GM21786 (cell line): ENCODE measurements around the gene ARHGEF16.

Experiments used
- ATAC-seq: cut with Tn5 transposase; IDR thresholded peaks from one replicate; pipeline ENCODE4 v1.9.1; 2021; ENCODE audit not compliant: unreplicated experiment

Gene ARHGEF16

DNA sequence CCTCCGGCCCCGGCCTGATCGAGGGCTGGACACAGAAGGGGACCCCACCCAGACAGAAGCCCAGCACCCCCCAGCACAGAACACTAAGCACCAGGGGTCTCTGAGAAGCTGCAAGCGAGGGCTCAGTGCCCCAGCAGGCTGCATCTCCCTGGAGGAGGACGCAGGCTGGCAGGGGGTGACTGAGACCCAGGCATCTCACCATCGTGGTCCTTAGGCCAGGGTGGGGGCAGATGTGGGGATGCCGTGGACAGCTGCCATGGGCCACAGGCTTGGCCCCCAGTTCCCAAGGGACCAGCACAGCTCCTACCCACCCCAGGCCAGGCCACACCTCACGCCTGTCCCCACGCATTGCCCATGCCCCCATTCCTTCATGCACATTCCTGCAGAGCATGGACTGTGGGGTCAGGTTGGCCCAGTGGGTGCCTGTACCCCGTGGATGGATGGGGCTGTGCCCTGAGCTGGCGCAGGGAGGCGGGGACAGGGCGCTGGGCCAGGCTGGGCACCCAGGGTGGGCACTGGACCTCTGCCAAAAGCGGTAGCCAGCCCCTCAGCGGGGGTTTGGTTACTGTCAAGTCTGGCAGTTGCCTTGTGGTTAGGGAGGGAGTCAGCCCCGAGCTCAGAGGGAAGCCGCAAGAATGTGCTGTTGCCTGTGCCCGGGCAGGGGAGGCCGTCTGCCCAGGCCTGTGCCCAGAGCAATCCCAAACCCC is 61.5 kb downstream of the ARHGEF16 start:
- no peak for ATAC-seq

DNA sequence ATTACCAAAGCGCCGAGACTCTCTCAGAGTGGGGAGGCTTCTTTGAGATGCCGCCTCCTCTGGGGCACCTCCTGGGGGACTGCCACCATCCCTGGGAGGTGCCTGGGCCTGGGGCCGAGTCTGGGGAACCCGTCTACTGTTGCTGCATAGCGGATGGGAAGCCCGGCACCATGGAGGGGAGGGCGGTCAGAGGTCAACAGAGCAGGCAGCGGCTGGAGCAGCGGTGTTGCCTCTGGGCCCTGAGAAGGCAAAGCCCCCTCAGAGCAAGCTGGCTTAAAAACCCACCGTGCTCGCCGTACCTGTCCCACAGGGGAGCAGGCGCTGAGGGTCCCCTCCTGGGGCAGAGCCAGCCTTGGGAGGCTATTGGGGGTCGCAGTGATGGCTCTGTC is 62.0 kb downstream of the ARHGEF16 start:
- no peak for ATAC-seq

DNA sequence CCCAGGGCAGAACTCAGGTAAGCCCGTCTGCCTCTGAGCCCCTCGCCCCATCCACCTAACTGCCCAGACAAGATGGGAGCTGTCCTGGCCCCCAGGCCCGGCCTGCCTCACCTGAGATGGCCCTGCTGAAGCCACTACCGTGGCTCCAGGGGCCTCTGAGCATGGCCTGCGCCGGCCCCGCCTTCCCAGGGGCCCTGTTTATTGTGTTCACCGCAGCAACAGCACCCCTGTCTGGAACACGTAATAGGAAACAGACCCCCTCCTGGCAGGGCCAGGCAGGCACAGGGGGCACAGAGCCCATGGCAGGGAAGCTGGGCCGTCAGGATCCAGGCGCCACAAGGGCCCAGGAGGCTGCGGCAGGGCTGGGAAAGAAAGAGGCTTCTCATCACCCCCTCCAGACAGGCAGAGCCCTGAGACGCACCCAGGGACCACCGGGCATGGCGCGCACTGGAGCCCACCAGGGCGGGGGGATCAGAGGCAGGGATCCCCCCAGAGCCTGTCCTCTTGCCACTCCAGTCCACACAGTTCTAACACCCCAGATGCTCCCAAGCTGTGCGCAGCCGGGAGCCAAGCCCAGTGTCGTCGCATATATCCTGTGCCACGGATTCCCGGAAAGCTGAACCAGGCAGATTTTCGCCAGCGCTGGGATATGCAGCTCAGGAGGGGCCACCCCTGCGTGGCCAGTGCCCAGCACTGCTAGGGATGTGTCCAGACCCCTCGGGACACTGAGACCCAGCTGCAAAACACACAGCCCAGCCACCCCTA is 62.6 kb downstream of the ARHGEF16 start:
- ATAC-seq, result no peak

DNA sequence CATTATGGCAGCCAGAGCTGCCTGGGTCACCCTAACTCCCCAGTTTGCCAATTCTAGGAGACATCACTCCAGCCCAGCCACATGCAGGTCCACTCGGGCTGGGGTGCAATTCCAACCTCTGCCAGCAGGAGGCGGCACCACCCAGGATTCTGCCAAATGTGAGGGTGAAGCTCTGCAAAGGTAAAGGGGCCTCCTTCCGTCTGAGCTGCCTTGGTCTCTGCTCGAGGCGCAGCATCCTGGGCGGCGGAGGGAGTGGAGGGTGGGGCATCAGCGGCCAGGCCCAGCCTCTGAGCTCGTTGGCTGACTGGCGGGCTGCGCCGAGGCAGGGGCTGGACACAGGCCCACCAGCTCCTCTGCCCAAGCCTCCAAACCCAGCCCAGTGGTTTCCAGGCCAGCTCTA is 63.8 kb downstream of the ARHGEF16 start:
- no peak for ATAC-seq

DNA sequence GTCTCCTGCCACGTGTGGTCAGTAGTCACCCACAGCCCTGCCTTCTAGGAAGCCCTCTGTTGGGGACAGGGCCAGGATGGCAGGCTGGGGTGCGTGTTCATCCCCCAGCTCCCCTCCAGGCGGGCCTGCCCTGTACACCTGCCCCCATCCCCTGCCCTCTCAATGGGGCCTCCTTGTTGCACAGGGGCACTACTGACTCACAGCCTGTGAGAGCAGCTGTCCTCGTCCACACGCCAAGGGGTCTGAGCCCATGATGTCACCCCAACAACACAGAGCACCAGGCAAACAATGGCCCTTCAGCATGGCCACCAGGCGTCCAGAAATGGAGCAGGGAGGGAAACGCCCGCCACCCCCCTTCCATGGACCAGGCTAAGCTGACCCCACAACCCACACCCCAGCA is 64.3 kb downstream of the ARHGEF16 start:
- no peak for ATAC-seq

DNA sequence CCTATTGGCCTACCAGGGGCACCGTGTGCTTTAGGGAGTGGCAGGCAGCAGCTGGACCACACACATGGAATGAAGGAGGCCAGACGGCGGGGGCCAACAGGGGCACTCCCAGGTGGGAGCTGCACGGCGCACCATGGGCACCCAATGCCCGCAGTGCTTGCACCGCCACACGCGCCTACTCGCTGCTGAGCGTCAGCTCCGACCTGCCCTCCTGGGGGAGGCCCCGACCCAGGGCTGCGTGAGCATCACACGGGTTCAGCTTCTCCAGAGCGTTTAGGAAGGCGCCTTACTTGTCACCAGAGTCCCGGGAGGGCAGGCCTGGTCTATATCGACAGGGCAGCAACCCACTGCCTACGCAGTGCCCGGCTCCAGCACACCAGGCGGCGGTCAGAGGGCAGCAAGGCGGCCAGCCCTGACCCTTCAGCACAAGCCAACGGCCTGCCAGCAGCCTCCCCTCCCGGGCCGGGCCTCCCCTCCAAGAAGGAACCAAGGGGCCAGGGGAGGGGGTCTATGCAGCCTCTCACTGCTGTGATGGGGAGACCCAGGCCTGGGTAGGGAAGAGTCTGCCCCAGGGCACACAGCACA is 64.9 kb downstream of the ARHGEF16 start:
- ATAC-seq, result no peak

DNA sequence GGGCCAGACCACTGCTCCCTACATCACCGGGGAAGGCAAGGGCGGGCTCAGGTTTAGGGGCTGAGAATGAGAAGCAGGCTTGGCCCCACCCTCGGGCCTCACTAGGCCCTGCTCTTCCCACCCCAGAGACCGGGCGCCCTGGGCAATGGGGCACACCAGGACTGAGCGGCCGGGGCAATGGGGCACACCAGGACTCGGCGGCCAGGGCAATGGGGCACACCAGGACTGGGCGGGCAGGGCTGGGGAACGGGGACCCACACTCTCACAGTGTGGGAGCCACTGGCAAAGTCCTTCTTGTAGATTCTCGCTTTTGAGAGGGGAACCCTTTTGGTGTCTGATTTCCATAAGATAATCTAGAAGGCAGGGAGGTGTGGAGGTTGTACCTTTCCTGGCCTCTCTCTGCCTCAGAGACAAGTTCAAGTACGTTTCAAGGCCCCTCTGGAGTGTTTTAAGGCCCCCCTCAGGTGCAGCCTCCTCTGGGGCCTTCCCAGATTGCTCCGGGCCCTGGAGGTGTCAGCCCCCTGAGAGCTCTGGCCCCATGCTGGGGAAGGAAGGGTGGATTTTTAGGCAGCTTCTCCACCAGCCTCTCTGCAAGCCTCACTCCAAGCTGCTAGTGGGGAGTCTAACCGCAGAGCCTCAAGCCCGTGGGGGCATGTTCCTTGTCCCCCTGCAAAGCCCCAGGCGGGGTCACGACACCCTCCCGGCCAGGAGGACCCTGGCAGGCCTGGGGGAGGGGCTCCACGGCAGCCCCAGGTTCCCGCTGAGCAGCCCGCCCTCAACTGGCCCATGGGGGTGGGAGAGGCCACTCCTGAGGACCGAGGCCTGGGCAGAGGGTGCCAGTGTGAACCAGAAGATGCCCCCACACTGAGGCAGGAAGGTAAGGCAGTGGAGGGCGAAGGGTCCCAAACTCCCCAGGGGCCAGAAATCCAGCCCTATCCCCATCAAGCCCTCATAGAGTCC is 66.2 kb downstream of the ARHGEF16 start:
- ATAC-seq, result no peak

DNA sequence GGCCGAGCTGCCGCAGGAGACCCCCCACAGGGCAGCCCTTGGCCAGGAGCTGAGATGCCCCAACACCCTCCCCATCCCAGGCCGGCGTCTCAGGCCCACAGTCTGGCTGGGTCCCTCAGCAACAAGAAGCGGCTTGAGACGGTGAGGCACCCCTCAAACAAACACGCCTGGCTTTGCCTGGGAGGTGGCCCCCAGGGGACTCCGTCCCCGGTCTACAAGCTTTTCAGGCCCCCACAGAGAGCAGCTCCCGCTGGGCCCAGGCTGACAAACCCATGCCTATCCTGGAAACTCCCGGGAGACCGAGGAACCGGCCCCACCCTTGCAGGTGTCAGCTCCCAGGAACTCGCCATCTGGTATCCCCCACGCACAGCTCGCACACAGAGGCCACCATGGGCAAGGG is 67.0 kb downstream of the ARHGEF16 start:
- no peak for ATAC-seq

DNA sequence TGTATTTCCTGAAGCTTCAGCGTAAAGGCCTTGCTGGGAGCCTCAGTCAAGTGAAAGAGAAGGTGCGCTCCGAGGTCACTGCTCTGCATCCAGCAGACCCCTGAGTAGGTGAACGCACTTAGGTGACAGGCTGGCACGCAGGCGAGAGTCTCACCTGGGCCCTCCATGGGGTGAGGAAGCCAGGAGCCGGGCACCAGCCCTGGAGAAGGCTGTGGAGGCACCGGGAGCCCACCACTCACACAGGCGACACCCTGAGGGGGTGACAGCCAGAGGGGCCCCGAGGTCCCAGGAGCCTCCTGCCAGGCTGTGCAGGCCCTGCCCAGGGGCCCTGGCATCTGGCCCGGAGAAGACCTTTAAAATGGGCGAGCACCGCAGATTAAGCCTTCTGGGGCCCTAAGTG is 67.6 kb downstream of the ARHGEF16 start:
- ATAC-seq, result no peak

DNA sequence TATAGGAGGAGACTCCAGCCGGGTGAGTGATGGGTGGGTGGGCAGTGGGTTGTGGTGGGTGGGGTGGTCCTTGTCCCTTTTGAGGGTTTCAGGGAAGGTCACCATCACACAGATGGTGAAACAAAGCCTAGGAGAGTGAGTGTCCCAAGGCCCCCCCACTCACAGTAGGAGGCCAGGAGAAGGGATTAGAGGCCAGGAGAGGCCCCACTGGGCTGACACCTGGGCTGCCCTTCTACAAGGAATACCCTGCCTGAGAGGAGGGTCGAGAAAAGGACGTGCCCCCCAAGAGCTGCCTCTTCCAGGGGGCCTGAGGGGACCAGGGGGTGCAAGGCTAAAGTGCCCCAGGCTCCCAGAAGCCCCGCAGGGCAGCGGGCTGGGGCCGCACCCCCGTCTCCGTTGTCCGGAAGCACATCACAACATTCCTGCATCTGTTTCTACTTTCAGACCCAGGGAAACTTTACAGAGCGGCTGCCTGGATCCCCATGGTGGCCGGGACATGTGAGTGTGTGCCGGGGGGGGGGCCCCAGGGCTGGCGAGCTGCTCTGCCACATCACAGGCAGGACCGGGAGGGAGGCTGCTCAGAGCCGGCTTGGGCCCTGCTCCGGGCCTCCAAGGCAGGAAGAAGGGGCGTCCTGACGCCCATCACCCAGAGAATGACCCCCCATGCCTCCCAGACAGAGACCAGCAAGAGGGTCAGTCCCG is 68.2 kb downstream of the ARHGEF16 start:
- ATAC-seq, result no peak

- ATAC-seq, result no peak
Measured at GRCh38 chr1:3523980-3524379, 69.5 kb downstream of the ARHGEF16 start.

- ATAC-seq, result no peak
Measured at GRCh38 chr1:3524556-3525203, 70.2 kb downstream of the ARHGEF16 start.

DNA sequence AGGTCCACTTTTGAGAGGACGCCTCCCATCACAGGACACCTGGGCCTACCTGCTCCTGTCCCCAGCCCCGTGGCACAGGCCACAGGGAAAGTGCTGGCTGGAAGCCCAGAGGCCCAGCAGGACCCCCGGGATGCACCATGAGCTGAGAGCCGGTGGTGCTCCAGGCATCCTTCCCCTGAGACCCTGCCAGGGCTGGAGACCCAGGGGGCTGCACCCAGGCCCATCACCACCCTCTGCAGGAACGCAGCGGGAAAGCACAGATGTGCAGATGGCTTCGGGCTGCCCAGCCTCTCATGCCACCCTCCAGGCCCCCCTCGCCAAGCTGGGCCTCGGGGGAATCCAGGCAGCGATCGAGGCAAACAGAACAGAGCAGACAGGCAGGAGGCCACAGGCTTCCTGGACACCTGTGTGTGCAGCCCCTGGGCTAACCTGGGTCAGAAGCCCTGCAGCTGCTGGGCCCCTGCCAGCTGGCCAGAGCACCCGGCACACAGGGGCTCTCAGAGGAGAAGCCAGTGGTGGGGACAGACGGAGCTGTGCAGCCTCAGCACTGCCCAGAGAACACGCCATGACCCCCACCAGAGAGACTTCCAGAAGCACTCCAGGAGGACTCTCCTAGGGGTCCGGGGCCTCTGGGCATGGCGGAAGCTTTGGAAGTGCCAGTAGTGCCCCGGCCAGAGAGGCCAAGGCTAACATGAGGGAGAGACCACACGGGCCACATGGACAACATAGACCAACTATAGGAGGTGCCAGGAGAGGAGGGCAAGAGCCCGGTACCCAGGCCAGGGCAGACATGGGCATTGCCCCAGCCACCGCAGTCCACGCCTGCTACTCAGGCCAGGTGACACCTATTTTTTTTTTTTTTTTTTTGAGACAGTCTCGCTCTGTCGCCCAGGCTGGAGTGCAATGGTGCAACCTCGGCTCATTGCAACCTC is 71.4 kb downstream of the ARHGEF16 start:
- ATAC-seq, result no peak

DNA sequence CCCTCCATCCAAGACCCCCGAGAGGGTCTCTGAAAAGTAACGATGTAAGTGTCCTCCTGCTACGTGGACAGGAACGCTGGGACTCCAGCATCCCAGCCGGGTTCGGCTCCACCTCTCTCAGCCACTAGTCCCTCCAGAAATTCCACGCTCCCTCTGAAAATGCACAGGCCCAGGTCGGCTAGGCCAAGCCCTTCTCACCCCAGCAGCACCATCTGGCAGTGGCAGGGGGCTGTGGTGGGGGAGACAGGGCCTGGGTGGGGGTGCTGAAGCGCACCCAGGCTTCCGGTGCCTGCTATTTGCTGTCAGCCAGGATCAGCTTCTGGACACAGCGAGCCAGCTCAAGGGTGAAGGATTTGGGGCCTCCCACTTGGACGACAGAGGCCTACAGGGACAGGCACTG is 73.3 kb downstream of the ARHGEF16 start:
- no peak for ATAC-seq

- ATAC-seq, result no peak
Measured at GRCh38 chr1:3529099-3529729, 74.7 kb downstream of the ARHGEF16 start.

DNA sequence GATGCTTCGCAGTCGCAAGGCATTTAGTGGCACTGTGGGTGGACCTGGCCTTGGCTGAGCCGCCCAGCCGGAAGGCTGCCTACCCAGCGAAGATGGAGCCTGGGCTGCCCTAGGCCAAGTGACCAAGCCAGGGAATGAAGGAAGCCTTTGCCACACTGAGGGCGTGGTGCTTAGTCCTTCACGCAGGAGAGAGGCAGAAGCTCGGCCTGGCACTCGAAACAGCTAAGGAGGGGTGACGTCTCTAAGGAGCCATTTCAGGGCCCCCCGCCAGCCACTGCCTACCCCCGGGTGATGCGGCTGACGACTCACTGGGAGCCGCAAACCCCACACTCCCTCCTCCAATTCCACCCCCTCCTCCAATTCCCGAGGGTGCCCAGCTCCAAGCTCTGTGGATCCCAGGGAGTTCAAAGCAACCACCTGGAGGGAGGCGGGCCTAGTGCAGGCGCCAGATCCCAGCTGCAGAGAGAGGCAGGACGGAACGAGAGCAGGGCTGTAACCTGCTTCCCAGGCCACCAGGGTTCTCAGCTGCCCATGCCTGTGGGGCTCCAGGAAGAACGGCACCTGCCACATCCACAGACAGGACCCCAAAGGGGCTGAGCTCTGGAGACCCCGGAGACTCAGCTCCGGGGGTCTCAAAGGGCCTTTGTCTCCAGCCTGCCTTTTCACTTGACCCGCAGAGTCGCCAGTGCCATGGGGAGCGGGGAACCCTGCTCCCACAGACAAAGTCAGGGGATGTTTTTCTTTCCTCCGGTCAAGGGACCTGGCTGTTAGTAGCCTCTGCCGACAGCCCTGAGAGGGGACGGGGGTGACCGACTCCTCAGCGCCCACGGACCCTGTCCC is 75.8 kb downstream of the ARHGEF16 start:
- no peak for ATAC-seq
